ENCODE results near the gene WDR4.

Gene WDR4

DNA sequence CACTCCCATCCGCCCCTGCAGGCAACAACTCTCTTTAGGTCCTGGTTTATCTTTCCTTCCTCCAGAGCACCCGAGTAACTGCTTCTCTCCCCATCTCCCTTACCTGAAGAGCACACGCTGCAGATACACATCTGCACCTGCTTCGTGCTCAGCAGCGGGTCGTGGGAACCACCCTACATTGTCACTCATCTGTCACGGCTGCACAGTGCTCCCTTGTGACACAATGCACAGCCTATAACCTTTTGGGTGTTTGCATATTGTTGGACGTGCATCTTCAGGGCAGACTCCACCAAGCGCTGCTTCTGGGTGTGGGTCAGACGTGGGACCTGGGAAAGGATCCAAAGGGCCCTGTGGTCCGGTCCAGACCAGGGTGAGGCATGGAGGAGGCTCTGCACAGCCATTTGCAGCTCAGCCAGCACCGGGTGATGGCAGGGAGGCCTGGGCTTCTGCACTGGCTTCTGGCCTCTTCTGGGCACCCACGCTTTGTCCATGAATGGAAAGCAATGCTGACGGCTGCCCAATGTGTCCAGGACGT, 42.5 kb downstream of the WDR4 start:
- no peak overlapping the region for H3K27ac ChIP-seq
- H3K27me3 ChIP-seq = peaks cover 28% of the 10 kb centered on the region
- TF ChIP-seq CTCF (IDR thresholded peaks at IDR 0.05) = no peak
- no peaks in the 10 kb centered on the region for H3K9me3 ChIP-seq
- peaks cover 0 to 7% of the 10 kb centered on the region in 2 experiments for H3K4me1 ChIP-seq (ENCODE audit: control insufficient read depth in 1 of 2, insufficient read depth in 1 of 2, low read depth in 1 of 2, low read length in 1 of 2)
- H3K36me3 ChIP-seq = peaks cover 14% of the 10 kb centered on the region
- no peak overlapping the region for H3K4me3 ChIP-seq (ENCODE audit: low read depth in 1 of 2, low read length in 1 of 2)

GRCh38 chr21:42836402-42836666, 43.0 kb downstream of the WDR4 start:
- no peaks in the 10 kb centered on the region for H3K9me3 ChIP-seq
- no peak overlapping the region for H3K27ac ChIP-seq
- peaks cover 33% of the 10 kb centered on the region for H3K27me3 ChIP-seq
- H3K4me1 ChIP-seq (ENCODE audit: control insufficient read depth in 1 of 2, insufficient read depth in 1 of 2, low read depth in 1 of 2, low read length in 1 of 2) = peaks cover 0 to 7% of the 10 kb centered on the region in 2 experiments
- H3K4me3 ChIP-seq (ENCODE audit: low read depth in 1 of 2, low read length in 1 of 2) = no peak overlapping the region
- H3K36me3 ChIP-seq = peaks cover 13% of the 10 kb centered on the region
- no peak for TF ChIP-seq CTCF (IDR thresholded peaks at IDR 0.05)

DNA sequence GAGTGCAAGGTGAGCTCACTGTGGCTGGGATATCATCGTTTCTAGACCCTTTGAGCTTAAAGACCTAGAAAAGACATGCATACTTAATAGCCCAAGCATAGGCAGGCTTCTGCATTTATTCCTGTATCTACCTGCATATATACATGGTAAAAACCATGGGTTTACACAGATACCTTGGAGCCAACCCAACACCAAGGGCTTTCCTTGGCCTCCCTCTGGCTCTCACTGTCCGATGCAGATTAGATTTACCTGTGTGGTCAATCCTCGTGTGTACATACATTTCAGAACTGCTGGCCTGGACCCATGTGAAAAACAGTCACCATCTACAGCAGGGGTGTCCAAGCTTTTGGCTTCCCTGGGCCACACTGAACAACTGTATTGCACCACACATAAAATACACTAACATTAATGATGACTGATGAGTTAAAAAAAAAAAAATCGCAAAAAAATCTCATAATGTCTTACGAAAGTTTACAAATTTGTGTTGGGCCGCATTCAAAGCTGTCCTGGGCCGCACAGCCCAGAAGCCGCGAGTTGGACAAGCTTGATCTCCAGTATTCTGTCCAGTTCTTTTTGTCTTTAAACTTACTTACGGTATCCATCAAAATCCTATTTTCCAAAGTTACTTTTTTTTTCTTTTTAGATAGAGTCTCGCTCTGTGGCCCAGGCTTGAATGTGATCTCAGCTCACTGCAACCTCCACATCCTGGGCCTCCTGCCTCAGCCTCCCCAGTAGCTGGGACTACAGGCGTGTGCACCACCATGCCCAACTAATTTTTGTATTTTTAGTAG, 43.5 kb downstream of the WDR4 start:
- Histone ChIP-seq H3K36me3 (peaks cover 8% of the 10 kb centered on the region), H3K27ac (no peak overlapping the region), H3K27me3 (peaks cover 38% of the 10 kb centered on the region), H3K9me3 (no peaks in the 10 kb centered on the region), H3K4me3 (ENCODE audit: low read depth in 1 of 2, low read length in 1 of 2) (no peak overlapping the region), H3K4me1 (ENCODE audit: control insufficient read depth in 1 of 2, insufficient read depth in 1 of 2, low read depth in 1 of 2, low read length in 1 of 2) (peaks cover 0 to 7% of the 10 kb centered on the region in 2 experiments)
- TF ChIP-seq CTCF (IDR thresholded peaks at IDR 0.05) = no peak

GRCh38 chr21:42835211-42835610, 44.1 kb downstream of the WDR4 start:
- Histone ChIP-seq H3K27ac (no peak overlapping the region), H3K4me3 (ENCODE audit: low read depth in 1 of 2, low read length in 1 of 2) (no peak overlapping the region), H3K4me1 (ENCODE audit: control insufficient read depth in 1 of 2, insufficient read depth in 1 of 2, low read depth in 1 of 2, low read length in 1 of 2) (peaks cover 0 to 7% of the 10 kb centered on the region in 2 experiments), H3K27me3 (peaks cover 44% of the 10 kb centered on the region), H3K36me3 (peaks cover 2% of the 10 kb centered on the region), H3K9me3 (no peaks in the 10 kb centered on the region)
- TF ChIP-seq CTCF (IDR thresholded peaks at IDR 0.05) = no peak

DNA sequence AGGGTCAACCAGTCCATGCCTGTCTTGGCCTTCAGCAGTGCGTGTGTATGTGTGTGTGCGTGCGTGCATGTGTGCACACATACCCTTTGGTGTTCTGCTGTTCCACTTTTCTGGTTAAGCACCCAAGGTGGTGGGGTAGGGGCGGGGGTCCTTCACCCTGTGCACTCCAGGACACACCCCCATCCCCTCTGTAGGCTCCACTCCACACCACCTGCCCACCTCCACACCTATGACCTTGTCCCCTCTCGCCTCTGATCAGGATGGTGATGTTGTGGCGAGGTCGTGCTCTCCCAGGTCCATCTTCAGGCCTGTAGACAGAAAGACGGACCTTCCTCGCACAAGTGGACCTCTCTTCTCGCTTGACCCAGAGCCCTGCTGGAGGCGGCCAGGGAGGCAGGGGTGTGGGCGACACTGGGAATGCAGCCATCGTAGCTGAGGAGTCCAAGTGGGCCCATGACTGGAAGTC, 44.6 kb downstream of the WDR4 start:
- H3K27ac ChIP-seq = no peak overlapping the region
- H3K27me3 ChIP-seq = peaks cover 48% of the 10 kb centered on the region
- H3K36me3 ChIP-seq = no peaks in the 10 kb centered on the region
- TF ChIP-seq CTCF (IDR thresholded peaks at IDR 0.05) = no peak
- peaks cover 0 to 3% of the 10 kb centered on the region in 2 experiments for H3K4me1 ChIP-seq (ENCODE audit: control insufficient read depth in 1 of 2, insufficient read depth in 1 of 2, low read depth in 1 of 2, low read length in 1 of 2)
- H3K4me3 ChIP-seq (ENCODE audit: low read depth in 1 of 2, low read length in 1 of 2) = no peak overlapping the region
- H3K9me3 ChIP-seq = no peaks in the 10 kb centered on the region
